HG03460 (cell line): Measurements from ENCODE around the gene FAM32A.

Source experiments
- ATAC-seq: cut with Tn5 transposase; IDR thresholded peaks from one replicate; pipeline ENCODE4 v1.9.1; 2021; ENCODE audit not compliant: unreplicated experiment

The FAM32A gene

GRCh38 chr19:16201011-16201391 is 15.8 kb downstream of the FAM32A start:
- no peak for ATAC-seq

- no peak for ATAC-seq
Measured at GRCh38 chr19:16202320-16203255, 17.4 kb downstream of the FAM32A start.

- no peak for ATAC-seq
Measured at GRCh38 chr19:16203256-16204004, 18.2 kb downstream of the FAM32A start.

GRCh38 chr19:16204005-16204294 is 18.7 kb downstream of the FAM32A start:
- no peak for ATAC-seq

- ATAC-seq, result no peak
Measured at GRCh38 chr19:16205205-16206045, 20.2 kb downstream of the FAM32A start.

GRCh38 chr19:16206046-16206605 is 20.9 kb downstream of the FAM32A start:
- no peak for ATAC-seq

- ATAC-seq, result no peak
Measured at GRCh38 chr19:16206637-16207036, 21.4 kb downstream of the FAM32A start.

GRCh38 chr19:16207063-16207462 is 21.9 kb downstream of the FAM32A start:
- ATAC-seq, result no peak

- ATAC-seq, result no peak
Measured at GRCh38 chr19:16207490-16208025, 22.3 kb downstream of the FAM32A start.

GRCh38 chr19:16208064-16208759 is 23.0 kb downstream of the FAM32A start:
- ATAC-seq, result no peak

- ATAC-seq, result no peak
Measured at GRCh38 chr19:16208847-16209665, 23.8 kb downstream of the FAM32A start.

- ATAC-seq, result no peak
Measured at GRCh38 chr19:16210168-16210567, 25.0 kb downstream of the FAM32A start.

GRCh38 chr19:16213076-16213475 is 27.9 kb downstream of the FAM32A start:
- ATAC-seq, result no peak

- no peak for ATAC-seq
Measured at GRCh38 chr19:16216744-16217670, 31.8 kb downstream of the FAM32A start.

- no peak for ATAC-seq
Measured at GRCh38 chr19:16217716-16218451, 32.7 kb downstream of the FAM32A start.

GRCh38 chr19:16218851-16219250 is 33.6 kb downstream of the FAM32A start:
- no peak for ATAC-seq

- ATAC-seq, result no peak
Measured at GRCh38 chr19:16222806-16223205, 37.6 kb downstream of the FAM32A start.

GRCh38 chr19:16223746-16224145 is 38.5 kb downstream of the FAM32A start:
- no peak for ATAC-seq
